DND-41 (cell line): ENCODE measurements around the gene CLASP1.

Source experiments
- EZH2 ChIP-seq: IDR thresholded peaks from 3 replicates; pipeline ENCODE4 v1.6.1; 2012; ENCODE audit warnings: borderline replicate concordance, low read depth, mild to moderate bottlenecking, moderate library complexity, low read length, inconsistent platforms; ENCODE audit not compliant: severe bottlenecking
- TF ChIP-seq, protein P1 (sequence below): IDR thresholded peaks from 2 replicates; pipeline ENCODE4 v1.5.1; 2012; ENCODE audit warnings: borderline replicate concordance, low read length, moderate library complexity, mild to moderate bottlenecking; ENCODE audit not compliant: poor library complexity, severe bottlenecking; ENCODE audit errors: extremely low read depth

DNA sequence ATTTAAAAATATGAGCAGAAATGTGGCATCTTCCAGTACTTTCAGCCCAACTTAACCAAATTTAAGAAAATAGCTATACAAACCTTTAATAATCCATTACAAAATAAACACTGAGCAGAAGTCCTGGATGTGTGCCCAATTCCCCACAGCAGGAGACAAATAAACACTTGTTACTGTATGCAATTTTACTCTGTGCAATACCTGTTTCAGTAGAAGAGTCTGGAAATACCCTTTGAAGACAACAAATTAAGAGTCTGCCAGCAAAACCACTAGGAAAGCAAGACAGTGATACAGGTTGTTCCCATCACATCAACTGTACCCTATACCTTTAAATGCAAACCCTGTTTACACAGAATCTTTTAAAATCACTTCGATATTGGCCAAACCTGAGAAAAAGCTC is 160.0 kb downstream of the CLASP1 start:
- TF ChIP-seq, protein P1, sequence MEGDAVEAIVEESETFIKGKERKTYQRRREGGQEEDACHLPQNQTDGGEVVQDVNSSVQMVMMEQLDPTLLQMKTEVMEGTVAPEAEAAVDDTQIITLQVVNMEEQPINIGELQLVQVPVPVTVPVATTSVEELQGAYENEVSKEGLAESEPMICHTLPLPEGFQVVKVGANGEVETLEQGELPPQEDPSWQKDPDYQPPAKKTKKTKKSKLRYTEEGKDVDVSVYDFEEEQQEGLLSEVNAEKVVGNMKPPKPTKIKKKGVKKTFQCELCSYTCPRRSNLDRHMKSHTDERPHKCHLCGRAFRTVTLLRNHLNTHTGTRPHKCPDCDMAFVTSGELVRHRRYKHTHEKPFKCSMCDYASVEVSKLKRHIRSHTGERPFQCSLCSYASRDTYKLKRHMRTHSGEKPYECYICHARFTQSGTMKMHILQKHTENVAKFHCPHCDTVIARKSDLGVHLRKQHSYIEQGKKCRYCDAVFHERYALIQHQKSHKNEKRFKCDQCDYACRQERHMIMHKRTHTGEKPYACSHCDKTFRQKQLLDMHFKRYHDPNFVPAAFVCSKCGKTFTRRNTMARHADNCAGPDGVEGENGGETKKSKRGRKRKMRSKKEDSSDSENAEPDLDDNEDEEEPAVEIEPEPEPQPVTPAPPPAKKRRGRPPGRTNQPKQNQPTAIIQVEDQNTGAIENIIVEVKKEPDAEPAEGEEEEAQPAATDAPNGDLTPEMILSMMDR: no peak
- TF ChIP-seq EZH2: no peak
